A172 (cell line): Measurements from ENCODE around the gene GRID1. TPM values are rescaled to one million over a fixed set of nuclear protein-coding genes. Genes with fewer than 3 reads are reported as not detected.
A peak's percentile ranks its signal among the peaks of the same experiment; 100 is the strongest.

Experiments
- DNase-seq: peaks from one replicate; pipeline ENCODE4 v3.0.0-alpha.2; 2015; ENCODE audit warnings: low spot score
- total RNA-seq: library from RNA; depleted of rRNA; stranded (reverse); fragments of >200 nt; shearing (Covaris generic); gene quantifications from 2 replicates; pipeline ENCODE4 v1.2.3, GENCODE V29; 2014

The GRID1 gene
- total RNA-seq, 1 experiment from 2014 or later: 4.9 TPM

DNA sequence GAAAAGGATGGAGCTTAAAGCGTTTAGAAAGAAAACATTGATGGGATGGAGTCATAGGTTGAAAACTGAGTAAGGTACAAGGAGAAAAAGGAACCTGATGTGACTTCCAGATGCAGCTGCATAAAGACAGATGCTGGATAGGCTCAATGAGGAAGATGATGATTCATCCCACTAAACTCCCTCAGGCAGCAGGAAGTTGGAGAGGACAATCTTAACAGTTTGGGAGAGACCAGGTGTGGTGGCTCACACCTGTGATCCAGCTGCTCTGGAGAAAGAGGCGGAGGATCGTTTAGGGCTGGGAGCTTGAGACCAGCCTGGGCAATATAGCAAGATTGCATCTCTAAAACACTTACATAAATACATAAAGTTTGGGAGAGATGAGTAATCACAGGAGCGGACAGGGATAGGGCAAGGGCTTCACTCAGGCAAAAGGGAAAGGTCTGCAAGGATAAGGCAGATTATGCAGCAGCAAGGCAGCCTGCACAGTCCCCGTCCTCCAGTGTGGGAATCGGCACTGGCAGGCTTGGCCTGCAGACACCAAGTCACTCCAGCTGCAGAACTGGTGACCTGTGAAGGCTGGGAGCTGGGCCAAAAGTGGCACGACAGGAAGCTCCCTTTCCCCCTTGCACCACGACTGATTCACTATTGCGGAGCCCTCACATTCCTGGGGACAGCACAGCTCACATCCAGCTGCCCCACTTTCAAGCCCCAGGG lies 438.5 kb downstream of the GRID1 start:
- peak; percentile 54 for DNase-seq

DNA sequence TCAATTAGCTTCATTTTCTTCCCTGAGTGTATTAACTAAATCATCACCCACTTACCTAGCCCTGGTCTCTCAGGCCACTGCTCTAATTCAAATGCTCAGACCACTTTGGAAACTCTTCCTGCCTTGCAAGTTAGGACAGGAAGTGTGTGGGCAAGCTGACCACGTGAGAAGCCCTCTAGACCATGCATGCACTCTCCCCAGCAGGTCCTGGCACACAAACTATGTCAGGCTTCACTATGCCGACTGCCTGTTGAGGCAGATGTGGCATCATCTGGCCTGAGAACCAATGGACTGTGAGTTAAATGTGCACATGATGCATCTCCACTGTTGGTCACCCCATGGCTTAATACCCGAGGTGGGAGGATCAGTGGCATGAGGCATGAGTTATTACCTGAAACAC lies 439.6 kb downstream of the GRID1 start:
- no peak for DNase-seq

DNA sequence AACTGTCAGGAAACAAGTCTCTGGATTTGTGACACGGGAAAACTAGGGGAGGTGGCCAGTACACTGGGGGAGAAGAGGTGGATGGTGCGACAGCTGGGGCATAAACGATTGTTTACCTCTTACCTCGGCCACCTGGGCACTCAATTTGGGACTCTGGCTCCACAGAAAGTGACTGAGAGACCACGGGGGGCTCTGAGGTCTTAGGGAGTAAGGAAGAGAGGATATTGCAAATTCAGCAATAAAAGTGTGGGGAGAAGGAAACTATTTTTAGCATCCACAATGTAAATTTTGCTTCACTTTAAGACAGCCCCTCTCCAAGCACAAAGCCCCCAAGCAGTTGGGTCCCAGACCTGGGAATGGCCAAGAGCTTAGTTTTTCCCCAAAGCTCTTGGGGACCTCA lies 440.5 kb downstream of the GRID1 start:
- no peak for DNase-seq

DNA sequence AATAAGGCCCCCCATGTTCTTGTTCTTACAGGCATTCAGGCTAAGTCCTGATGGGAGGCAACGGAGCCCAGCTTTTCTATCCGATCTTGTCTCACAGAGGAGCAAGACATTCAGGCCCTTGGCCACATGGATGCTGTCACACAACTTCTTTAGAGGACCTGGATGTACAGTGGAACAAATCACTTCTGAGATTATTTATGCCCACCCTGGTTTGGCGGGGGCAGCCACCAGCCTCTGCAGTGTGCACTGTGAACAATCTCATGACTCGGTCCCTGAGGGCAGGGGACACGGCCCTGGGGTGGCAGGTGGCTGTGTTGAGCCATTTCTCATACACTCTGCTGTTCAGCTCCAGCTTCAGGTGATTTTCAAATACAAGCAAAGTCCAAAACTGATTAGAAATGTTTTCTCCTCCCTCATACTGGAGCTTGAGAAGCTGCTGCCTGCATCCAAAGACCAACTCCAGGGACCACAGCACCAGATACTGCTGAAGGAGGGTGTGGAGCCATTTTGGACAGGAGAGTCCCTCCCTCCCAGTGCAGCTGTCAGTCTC lies 441.3 kb downstream of the GRID1 start:
- no peak for DNase-seq

DNA sequence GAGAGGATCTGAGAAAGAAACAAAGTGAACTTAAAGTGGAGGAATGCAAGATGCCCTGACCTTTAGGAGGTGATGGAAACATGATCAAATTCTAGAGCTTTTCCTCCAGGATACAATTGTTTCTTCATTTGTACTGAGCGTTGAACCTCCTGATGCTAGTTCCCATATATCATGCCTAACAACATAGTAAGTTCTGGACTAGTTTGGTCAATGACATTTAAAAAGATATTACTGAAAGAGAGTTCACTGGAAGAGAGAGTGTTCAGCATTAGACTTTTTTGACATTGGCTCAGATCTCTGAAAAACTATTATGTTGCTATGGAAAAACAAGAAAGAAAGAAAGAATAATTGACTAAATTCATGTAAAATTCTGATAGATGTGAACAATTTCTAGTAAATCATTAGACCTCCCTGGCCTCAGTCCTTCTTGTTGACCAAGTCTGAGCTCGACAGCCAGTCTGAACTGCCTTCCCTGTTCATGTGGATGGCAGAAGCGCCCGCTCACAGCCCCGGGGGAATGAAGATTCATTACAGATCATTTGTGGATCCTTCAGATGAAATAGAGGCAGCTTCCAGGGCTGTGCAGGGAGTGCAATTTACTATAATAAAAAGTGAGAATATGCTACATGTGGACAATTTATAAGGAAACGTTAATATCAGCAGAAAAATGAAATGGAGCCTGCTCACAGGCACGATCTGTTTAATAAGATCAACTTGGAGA lies 442.1 kb downstream of the GRID1 start:
- DNase-seq: no peak

DNA sequence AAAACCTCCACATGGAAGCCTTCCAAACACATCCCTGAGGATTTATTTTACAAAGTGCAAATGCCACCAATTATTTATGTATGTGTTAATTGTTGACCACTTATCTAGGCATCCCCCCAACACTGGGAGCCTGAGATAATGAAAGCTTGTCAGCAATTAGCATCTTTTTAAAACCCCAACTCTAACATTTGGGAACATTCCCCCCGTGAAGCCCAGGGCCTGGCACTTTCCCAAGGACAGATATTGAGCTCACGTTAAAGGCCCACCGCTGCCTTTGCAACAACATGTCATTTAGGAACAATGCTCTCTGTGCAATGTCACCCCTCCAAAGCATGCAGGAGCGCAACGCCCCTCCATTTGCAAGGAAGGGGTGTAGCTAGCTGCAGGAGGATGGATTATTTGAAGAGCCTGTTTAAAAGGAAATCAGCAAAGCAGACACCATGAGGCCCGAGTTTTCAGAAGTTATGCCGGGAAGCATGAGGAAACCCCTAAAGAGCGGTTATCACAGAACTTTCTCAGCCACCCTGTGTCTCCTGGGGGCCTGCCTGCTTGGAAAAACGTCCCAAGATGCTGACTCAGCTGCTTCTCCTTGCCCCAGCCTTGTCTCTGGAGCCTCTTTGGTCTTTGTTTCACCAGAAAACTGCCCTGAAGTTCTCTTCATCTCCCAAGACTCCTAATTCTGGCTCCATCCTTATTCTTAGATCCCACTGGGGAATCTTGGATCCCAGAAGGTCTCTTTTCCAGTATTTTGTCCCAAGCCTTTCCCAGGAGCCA lies 444.1 kb downstream of the GRID1 start:
- no peak for DNase-seq

DNA sequence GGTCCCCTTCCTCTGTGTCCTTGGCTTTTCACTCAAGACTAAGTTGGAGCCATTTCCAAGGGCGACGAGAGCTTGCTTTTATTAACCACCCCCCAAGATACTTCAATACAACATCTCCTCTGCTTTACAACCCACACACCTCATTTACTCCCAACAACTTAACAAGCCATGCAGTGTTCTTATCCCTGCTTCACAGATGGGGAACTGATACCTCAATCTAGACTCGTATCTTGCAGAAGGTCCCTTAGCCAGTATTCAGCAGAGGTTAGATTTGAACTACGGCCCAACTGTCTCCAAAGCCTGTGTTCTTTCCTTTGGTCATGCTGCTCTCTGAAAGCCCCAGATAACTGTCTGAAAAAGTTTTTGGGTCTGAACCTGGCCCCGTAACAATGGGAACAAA lies 444.8 kb downstream of the GRID1 start:
- DNase-seq: no peak

DNA sequence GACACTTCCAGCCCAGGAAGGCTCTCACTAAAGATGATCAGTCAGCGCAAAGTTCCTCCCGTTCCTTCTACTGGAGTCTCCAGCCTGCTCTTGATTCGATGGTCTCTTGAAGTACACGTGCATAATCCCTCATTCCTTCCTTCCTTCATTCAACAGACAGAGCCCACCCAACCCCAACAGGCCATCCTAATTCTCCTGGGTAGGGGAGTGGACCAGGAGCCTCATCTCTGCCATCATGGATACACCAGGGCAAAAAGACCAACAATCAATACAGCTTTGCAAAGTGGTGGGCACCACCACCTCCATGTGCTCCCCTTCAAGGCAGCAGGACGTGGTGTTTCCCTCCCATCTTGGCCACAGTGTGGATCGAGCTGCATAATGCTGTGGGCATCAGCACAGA lies 446.3 kb downstream of the GRID1 start:
- DNase-seq: no peak

DNA sequence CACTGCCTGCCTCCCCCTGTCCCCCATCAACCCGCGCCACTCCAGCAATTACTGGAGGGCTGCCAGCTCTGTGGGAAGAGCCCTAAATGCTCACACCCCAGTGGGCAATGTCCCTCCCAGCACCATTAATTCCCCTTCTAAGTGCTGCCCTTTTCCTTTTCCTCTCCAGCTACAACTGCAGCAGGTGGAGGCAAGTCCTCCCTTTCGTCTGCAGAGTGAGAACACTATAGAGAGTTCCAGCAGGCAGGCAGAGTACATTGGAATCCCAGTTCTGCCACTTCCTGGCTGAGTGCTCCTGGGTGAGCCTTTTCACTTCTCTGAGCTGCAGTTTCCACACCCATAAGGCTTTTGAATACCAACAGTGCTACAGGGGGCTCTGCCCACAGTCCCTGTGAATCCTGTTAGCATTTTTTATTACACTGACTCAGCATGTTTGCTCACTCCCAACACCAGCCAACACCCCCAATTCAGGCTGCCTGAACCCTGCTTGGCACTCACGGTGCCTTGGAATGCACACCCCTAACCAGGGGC lies 447.0 kb downstream of the GRID1 start:
- DNase-seq: peak; percentile 26

DNA sequence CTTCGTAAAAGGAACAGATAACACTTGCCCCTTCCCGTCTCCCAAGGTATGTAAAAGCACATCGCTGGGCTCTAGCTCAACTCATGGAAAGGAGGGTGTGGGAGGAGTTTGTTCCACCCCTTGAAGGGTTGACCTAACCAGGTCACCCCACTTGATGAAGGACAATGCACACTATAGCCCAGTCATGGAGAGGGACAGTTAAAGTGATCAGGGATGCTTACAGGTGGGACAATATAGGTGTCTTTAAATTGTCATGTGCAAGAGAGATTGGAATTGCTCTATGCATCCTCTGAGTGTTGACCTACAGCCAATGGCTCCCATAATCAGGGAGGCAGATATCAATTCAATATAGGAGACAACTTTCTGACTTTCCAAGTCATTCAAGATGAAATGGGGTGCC lies 448.2 kb downstream of the GRID1 start:
- DNase-seq: no peak

DNA sequence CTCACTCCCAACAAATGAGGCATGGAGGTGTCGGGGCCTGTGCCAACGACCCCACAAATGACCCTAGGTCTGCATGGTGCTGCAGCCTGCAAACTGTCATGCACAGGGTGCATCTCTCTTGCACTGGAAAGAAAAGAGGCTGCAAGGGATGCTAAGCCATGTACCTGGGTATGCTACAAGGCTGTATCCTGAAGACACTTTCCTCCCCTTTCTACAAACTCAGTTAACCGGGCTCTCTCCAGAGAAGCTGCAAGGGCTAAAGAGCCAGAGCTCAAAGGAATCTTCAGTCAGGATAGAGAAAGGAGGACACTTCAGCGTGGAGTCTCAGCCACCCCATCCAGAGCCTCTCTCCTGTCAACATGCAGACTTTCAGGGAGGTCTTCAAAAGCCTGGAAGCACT lies 449.0 kb downstream of the GRID1 start:
- DNase-seq: no peak

DNA sequence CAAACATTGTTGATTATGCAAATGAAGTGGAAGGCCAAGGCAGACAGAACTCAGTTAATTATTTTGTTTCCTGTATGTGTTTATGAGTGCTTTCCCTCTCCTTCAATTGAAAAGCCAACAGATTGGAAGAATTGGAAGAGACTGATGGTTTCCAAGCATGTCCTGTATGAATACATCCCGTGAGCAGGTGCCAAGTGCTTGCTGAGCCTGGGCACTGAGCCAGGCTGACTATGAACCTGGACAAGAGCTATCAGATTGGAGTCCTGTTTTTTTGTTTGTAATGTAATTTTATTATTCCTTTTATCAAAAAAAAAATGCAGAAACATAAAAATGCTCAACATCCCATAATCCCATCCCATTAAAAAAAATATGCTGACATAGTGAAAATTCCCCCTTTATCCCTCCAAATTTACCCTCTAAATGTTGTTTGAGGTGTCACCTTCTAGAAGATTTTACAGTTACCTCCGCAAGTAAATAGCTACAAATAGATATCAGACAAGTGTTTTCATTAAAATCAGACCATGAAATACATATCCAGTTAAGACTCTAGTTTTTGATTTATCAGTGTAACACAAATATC lies 449.5 kb downstream of the GRID1 start:
- no peak for DNase-seq

DNA sequence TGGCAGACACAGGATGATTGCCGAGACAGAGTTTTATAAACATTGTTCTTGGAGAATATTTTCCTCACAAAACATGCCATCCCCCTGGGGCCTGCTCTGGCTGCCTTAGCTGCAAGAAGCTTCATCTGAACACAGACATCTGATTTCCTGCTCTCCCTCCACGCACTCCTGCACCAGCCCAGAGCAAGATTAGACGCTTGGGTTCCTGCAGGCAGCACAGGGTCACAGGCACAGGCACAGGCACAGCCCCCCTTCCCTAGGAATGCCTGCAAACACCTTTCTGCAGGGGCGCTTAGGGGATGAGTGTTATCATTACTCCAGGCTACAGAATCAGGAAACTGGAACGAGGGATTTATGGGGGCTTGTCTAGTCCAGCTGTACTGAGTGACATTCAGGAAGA lies 450.3 kb downstream of the GRID1 start:
- DNase-seq: no peak

DNA sequence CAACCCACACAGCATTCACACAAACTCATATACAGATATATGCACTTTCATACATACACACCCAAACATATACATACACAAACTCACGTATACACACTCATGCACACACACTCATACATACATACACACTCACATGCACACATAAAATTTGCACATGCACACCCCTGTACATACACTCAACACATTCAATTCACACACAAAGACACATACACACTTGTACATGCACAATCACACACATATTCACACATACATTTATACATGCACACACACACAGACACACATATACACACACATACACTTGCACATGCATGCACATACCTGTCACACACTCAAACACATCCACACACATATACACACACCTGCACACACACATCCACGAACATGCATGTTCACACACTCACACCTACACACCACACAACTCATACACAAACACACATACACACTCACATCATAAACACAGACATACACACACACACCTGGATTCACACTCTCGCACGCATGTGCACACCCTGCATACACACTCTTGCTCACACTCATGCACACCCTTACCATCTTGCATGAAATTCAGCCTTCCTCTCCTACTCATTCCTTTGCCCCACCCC lies 451.2 kb downstream of the GRID1 start:
- DNase-seq: no peak

DNA sequence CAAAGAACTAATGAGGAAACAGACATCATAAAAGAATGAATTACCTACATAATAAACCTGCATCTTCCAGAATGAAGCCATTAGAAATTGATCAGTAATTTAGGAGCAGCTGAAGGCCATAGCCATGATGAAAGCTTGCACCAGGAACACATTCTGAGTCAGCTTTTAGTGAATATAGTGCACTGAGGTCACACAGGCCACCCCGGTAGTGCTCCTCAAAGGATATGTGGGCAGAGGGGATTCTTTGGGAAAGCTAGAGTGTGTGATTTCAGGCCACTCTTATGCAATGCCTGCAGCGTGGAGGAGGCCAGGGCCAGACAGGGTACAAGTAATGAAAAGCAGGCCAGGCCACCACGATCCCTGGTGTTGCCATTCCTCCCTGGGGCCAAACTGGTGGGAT lies 451.9 kb downstream of the GRID1 start:
- DNase-seq: no peak

DNA sequence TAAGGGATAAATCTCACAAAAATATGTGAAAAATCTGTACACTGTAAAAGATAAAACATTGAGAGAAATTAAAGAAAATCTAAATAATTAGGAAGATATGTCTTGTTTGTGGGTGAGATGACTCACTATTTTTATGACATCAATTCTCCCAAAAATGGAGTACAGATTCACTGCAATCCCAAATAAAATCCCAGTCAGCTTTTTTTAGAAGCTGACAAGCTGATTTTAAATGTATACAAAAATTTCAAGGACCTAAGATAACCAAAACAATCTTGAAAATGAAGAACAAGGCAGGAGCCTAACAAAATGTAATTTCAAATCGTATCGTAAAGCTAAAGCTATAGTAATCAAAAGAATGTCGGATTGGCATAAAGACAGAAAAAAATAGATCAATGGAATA lies 458.1 kb downstream of the GRID1 start:
- no peak for DNase-seq

DNA sequence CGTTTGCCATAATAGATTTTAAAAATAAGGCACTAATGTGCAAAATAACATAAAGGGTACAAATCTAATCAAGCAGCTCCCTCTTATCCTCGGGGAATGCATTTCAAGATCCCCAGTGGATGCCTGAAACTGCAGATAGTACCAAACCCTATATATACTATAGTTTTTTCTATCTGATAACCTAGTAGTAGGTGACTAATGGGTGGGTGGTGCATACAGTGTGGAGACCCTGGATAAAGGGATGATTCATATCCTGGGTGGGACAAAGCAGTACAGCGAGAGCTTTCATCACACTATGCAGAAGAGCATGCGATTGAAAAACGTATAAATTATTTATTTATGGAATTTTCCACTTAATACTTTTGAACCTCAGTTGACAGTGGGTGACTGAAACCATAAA lies 464.5 kb downstream of the GRID1 start:
- peak; percentile 74 for DNase-seq

DNA sequence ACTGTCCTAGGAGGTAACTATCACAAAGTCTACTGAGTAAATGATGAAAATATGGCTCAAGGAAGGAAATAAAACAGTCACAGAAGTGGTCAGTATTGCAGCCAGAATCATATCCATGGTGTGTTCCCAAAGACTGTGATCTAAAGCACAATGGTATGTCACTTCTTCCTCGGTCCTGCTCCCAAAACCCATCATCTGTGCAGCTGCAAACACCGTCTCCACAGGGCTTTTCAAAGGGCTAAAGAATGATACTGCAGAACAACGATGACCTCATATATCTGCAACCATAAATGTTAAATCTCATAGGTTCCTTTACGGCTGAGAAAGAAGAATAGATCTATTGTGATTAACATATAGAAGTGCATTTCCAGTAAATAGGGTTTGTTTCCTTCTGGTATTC lies 465.0 kb downstream of the GRID1 start:
- DNase-seq: no peak

DNA sequence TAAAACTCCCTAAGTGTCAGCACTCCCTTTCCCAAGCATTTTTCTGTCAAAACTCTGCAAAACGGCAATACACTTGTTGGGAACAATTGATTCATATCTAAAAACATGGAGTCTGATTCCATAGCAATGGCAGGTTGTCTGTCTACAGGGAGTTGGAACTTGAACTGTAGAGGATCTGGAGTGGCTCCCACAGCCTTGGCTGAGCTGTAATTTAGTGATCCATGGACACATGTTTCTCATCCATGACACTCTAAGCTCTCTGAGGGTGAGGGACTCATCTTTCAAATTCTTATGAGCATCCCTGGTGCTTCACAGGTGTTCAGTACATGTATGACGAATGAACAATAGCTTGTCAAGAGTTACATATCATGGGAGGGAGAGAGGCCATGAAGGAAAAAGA lies 466.1 kb downstream of the GRID1 start:
- no peak for DNase-seq

DNA sequence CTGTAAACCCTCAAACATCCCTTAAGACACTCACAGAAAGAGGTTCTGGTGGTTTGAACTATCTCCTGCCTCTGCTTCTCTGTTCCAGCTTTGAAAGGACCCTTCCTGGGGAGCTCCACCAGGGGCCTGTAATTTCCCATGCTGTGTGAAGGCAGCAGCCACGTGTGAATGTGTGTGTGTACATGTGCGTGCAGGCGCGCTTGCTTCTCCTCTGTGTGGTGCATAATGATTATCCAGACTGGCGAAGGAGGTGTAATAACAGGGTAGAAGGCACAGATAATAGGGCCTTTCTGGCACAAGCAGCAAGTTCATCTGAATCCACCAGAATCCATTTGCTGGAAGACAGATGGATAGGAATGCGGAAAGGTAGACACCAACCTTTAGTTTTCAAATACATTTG lies 466.5 kb downstream of the GRID1 start:
- no peak for DNase-seq

DNA sequence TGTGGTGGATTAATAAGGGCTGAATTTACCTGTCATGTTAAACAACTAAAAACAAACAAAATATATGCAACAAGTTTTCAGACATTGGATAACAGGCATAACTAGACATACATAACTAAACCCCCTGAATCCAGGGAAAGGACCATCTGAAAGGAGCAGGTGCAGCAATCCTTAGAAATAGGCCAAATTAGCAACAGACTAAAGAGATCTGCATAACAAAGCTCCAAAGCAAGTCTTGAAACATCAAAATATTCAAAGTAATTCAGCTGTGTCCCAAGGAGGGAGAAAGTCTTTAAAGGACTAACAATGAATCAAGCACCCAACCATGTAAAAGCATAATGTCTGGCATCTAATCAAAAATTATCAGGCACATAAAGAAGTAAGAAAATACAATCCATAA lies 475.1 kb downstream of the GRID1 start:
- DNase-seq: no peak

DNA sequence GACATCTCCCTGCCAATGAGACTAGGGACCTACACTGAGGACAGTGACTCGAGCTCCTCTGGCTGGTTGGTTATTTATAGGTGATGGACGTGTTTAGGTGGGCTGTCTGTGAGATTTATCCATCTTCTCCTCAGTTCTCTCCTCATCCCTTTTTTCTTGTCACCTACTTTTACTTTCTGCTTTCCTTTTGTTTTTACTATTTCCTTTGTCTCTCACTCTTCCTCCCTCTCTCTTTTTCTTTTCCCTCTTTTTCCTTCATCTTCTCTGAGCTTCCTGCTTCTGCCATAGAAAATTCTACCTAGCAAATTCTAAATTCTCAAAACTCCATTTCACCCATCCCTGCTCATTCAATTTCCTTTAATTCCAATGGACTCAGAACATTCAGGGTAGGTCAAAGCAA lies 478.0 kb downstream of the GRID1 start:
- no peak for DNase-seq
